Mucosa of descending colon (tissue), 3 donors: ENCODE results near the gene IL17F. TPM values are rescaled to one million over a fixed set of nuclear protein-coding genes. Genes with fewer than 3 reads are reported as not detected.
A peak's percentile ranks its signal among the peaks of the same experiment; 100 is the strongest.

Experiments used
- ATAC-seq: fragments of 200-7000 bp; cut with Tn5 transposase; one replicate; pipeline ENCODE4 v1.9.1; 2020; ENCODE audit warnings: mild to moderate bottlenecking, moderate library complexity
- DNase-seq, 3 donors: peaks; one replicate each; pipeline ENCODE4 v3.0.0-alpha.2; 2020
- H3K36me3 ChIP-seq: fragments of 200-600 bp; one replicate; pipeline ENCODE4 v1.8.0; 2021; ENCODE audit warnings: low read depth, mild to moderate bottlenecking
- H3K4me1 ChIP-seq: fragments of 200-600 bp; one replicate; pipeline ENCODE4 v1.8.0; 2021; ENCODE audit warnings: low read depth, mild to moderate bottlenecking
- H3K4me3 ChIP-seq: fragments of 200-600 bp; one replicate; pipeline ENCODE4 v1.8.0; 2021; ENCODE audit warnings: mild to moderate bottlenecking
- H3K9me3 ChIP-seq: fragments of 200-600 bp; one replicate; pipeline ENCODE4 v1.8.0; 2021; ENCODE audit warnings: mild to moderate bottlenecking
- intact Hi-C, 2 donors: fragments of 100-400 bp; cut with DNase I in 1 of 2; cut with micrococcal nuclease in 1 of 2; formaldehyde crosslinking; loops; one replicate each; pipeline versions ENCODE4 v1.11.0 to v1.11.1; 2022; cut with DNase I, micrococcal nuclease
- total RNA-seq, 3 donors: library from RNA; stranded (reverse); fragmentation: NEBNext Ultra II Directional in 2 of 3; extraction: Animal tissue kit (Norgen Biotek cat#: 25700) in 2 of 3; gene quantifications; one replicate each; pipeline versions ENCODE4 v1.2.1 to v1.2.4, GENCODE V29; 2021 to 2023
- TF ChIP-seq, protein P1 (sequence below): fragments of 200-600 bp; IDR thresholded peaks from one replicate; pipeline ENCODE4 v1.8.0; 2022; ENCODE audit warnings: antibody characterized with exemption, mild to moderate bottlenecking
- donor health status: DM: no; HTN: no; CAD: no; lungs with moderate emphysema.
- donor health status: DM: no; HTN: no; CAD: no.
- donor health status: DM: no; HTN: yes; CAD: no.

The IL17F gene
- total RNA-seq, 3 donors from 2014 or later = not detected

DNA sequence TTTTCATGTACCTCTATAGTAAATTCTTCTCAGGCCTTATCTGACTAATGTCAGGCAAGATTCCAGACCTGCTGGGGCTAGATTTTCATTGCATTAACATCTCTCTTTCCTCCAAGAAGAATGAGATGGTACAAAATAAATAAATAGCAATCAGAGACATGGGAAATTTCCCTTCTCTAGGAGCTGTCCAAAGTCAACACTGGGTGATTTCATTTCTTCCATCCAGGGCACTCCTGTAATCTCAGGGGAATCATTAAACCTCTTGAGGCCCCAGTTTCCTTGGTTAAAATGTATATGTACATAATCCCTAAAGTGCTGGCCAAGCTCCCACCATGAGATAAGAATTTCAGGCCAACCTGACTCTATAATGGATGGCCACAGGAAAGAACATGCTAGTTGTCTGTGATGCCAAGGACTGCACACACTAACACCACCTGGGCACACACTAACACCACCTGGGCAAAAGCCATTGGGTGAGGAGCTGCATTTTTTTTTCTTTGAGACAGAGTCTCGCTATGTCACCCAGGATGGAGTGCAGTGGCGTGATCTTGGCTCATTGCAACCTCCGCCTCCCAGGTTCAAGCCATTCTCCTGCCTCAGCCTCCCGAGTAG is 912 bp downstream of the IL17F start:
- intact Hi-C loops = no loop called here
- ATAC-seq = peak; percentile 28
- H3K4me3 ChIP-seq = no peak overlapping the region
- TF ChIP-seq, protein P1, sequence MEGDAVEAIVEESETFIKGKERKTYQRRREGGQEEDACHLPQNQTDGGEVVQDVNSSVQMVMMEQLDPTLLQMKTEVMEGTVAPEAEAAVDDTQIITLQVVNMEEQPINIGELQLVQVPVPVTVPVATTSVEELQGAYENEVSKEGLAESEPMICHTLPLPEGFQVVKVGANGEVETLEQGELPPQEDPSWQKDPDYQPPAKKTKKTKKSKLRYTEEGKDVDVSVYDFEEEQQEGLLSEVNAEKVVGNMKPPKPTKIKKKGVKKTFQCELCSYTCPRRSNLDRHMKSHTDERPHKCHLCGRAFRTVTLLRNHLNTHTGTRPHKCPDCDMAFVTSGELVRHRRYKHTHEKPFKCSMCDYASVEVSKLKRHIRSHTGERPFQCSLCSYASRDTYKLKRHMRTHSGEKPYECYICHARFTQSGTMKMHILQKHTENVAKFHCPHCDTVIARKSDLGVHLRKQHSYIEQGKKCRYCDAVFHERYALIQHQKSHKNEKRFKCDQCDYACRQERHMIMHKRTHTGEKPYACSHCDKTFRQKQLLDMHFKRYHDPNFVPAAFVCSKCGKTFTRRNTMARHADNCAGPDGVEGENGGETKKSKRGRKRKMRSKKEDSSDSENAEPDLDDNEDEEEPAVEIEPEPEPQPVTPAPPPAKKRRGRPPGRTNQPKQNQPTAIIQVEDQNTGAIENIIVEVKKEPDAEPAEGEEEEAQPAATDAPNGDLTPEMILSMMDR = no peak
- H3K9me3 ChIP-seq = no peaks in the 10 kb centered on the region
- no peak for DNase-seq
- no peaks in the 10 kb centered on the region for H3K4me1 ChIP-seq
- no peaks in the 10 kb centered on the region for H3K36me3 ChIP-seq

GRCh38 chr6:52241819-52242218 is 2.5 kb downstream of the IL17F start:
- intact Hi-C loops = no loop called here
- no peaks in the 10 kb centered on the region for H3K9me3 ChIP-seq
- ATAC-seq (no peak), DNase-seq (no peak)
- no peaks in the 10 kb centered on the region for H3K36me3 ChIP-seq
- TF ChIP-seq, protein P1 = no peak
- H3K4me3 ChIP-seq = no peak overlapping the region
- no peaks in the 10 kb centered on the region for H3K4me1 ChIP-seq

- intact Hi-C loops = no loop called here
- no peaks in the 10 kb centered on the region for H3K36me3 ChIP-seq
Measured at GRCh38 chr6:52233975-52234823, 10.1 kb downstream of the IL17F start.

DNA sequence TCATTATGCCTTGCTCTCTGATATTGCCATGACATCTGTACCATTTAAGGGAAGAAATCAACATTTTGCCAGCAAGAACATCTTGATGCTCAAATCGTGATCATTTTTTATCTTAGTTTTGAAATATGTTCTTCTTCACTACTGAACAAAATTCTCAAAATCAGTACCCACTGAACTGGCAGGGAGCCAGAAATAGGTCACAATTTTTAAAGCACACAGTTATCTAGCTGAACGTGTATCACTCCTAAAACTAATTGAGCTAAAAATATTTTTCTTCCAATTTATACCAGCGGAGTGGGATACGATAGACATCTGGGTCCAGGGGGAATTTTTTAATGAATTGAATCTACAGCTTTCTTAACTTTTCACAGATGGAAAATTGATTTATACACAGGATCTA is 11.3 kb downstream of the IL17F start:
- no peaks in the 10 kb centered on the region for H3K4me1 ChIP-seq
- no peak overlapping the region for H3K4me3 ChIP-seq
- H3K36me3 ChIP-seq = no peaks in the 10 kb centered on the region
- DNase-seq (no peak), ATAC-seq (no peak)
- TF ChIP-seq, protein P1 = no peak
- no peaks in the 10 kb centered on the region for H3K9me3 ChIP-seq
- intact Hi-C loops = no loop called here

More at GRCh38 chr6:52233975-52234823, 10.1 kb downstream of the IL17F start:
- TF ChIP-seq, protein P1 = no peak
- DNase-seq (peak in 2 of 3 donors; percentile 39 to 57), ATAC-seq (peak; percentile 93)
- no peaks in the 10 kb centered on the region for H3K9me3 ChIP-seq
- no peaks in the 10 kb centered on the region for H3K4me1 ChIP-seq
- no peak overlapping the region for H3K4me3 ChIP-seq

GRCh38 chr6:52231406-52232127 is 12.7 kb downstream of the IL17F start:
- intact Hi-C loops = no loop called here
- Histone ChIP-seq H3K9me3 (no peaks in the 10 kb centered on the region), H3K36me3 (no peaks in the 10 kb centered on the region), H3K4me3 (no peak overlapping the region), H3K4me1 (no peaks in the 10 kb centered on the region)
- TF ChIP-seq, protein P1 = no peak
- no peak for ATAC-seq
- no peak for DNase-seq
